GM12875 (cell line): ENCODE measurements around the gene PRKCA.

Source experiments
- H3K4me3 ChIP-seq: one replicate; pipeline ENCODE4 v1.5.1; 2011; ENCODE audit warnings: low read depth, low read length, control low read depth
- TF ChIP-seq, protein P1 (sequence below): IDR thresholded peaks from 2 replicates; pipeline ENCODE4 v1.5.1; 2011; ENCODE audit warnings: low read depth, mild to moderate bottlenecking, control low read depth, inconsistent platforms, low read length, moderate library complexity, borderline replicate concordance; ENCODE audit not compliant: insufficient read depth

The PRKCA gene

DNA sequence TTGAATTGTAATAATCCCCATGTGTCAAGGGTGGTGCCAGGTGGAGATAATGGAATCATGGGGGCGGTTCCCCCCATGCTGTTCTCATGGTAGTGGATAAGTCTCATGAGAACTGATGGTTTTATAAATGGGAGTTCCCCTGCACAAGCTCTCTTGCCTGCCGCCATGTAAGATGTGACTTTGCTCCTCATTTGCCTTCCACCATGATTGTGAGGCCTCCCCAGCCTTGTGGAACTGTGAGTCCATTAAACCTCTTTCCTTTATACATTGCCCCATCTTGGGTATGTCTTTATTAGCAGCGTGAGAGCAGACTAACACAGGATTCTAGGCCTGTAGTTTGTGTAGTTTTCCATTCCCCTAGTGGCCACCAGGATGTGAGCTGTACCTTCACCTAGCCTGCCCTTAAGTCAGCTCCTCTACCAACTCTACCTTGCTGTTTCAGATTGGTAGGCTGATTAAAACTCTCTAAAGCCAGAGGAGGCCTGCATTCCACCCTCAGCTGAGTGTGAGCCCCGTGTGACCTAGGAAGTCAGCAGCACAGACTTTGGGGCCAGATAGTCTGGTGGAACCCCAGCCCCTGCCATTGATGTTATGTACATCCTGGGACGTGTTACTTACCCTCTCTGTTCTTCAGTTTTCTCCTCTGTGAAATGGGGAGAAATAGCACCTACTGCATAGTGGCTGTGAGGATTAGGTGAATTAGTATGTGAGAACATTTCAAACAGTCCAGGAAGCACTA is 280.1 kb downstream of the PRKCA start:
- TF ChIP-seq, protein P1, sequence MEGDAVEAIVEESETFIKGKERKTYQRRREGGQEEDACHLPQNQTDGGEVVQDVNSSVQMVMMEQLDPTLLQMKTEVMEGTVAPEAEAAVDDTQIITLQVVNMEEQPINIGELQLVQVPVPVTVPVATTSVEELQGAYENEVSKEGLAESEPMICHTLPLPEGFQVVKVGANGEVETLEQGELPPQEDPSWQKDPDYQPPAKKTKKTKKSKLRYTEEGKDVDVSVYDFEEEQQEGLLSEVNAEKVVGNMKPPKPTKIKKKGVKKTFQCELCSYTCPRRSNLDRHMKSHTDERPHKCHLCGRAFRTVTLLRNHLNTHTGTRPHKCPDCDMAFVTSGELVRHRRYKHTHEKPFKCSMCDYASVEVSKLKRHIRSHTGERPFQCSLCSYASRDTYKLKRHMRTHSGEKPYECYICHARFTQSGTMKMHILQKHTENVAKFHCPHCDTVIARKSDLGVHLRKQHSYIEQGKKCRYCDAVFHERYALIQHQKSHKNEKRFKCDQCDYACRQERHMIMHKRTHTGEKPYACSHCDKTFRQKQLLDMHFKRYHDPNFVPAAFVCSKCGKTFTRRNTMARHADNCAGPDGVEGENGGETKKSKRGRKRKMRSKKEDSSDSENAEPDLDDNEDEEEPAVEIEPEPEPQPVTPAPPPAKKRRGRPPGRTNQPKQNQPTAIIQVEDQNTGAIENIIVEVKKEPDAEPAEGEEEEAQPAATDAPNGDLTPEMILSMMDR: no peak
- no peak overlapping the region for H3K4me3 ChIP-seq

DNA sequence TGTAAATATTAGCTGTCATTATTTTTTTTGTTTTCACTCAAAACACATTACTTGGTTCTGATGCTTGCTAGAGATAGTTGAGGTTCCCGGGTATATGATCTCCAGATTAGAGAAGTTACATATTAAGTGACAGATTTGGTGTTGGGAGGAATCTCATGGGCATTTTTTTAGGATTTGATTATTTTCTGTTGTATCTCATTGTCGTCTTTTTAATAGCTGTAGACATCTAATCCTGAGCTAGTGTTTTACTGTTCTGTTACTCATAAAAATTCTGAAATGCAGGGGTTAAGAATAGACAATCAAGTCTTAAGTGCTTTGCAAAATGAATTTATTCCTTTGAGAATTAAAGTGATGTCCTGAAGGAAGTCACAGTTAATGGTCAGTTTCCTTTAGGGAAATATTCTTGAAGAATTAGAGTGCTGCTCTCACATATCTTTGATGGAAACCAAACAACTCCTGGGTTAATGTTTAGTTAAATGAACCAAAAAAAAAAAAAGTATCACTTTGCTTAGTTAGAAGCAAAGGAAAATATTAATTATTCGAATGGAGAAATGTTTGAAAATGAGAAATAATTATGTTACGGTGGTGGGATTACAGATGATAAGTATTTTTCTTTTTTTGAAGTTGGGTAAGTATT is 280.8 kb downstream of the PRKCA start:
- TF ChIP-seq, protein P1: no peak
- no peak overlapping the region for H3K4me3 ChIP-seq

DNA sequence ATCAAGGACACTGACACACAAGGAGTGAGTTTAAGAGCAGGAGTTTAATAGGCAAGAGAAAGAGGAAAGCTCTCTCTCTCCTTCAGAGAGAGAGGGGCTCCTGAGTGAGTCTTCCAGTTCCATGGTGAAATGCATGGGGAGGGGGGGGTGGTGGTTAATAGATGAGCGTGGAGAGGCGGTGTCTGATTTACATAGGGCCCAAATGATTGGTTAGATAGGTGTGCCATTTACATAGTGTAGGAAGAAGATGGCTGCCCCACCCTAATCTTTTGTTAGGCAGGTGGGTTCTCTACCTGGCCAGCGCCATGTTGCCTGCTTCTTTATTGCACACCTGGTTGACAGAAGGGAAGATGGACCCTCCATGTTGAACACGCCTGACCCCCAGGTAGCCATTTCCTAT is 282.5 kb downstream of the PRKCA start:
- H3K4me3 ChIP-seq: no peak overlapping the region
- TF ChIP-seq, protein P1: no peak

DNA sequence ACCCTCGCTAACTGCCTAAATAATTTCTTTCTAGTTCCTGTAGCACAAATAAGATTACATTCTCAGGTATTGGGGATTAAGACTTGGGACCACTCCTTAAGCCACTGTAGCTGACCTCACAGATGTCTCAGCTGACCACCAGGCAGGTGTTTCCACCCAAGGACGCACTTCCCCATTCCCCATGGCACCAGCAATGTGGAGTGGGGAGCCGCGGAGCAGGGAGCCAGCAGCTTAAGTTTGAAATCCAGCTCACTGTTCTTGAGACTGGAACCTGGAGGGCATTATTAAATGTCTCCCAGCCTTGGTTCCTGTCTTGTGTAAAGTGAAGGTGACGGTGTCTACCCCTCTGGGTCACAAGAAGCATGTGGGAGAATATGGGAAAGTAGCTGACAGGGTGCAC is 283.1 kb downstream of the PRKCA start:
- TF ChIP-seq, protein P1: no peak

DNA sequence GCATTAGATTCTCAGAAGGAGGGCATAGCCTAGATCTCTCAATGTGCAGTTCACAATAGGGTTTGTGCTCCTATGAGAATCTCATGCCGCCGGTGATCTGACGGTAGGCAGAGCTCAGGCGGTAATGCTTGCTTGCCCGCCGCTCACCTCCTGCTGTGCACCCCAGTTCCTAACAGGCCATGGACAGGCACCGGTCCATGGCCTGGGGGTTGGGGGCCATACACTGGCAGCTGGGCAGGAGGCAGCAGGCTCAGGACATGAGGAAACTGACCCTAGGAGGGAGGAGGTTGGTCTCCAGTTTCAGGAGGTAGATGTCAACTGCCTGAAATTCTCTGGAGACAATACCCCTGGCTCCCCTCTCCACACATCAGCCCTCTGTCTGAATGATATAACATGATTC is 287.5 kb downstream of the PRKCA start:
- TF ChIP-seq, protein P1: no peak
- no peak overlapping the region for H3K4me3 ChIP-seq

More for the DNA sequence above, 283.1 kb downstream of the PRKCA start:
- H3K4me3 ChIP-seq: no peak overlapping the region

DNA sequence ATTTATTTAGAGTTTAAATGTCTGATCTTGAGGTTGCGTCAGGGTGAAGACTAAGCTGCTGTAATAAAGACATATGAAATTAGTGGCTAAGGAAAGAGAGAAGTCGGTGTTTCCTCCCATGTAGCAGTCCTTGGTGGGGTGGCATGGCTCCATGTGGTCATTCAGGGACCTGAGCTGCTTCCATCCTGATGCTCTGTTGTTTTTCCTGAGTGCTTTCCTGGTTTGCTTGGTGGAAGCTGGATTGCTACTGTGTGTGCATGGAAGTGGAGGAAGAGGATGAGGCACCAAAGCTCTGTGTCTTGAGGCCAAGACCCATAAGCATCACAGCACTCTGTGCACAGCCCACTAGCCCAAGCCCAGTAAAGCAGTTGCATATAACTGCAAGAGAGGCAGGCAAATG is 290.7 kb downstream of the PRKCA start:
- no peak overlapping the region for H3K4me3 ChIP-seq
- TF ChIP-seq, protein P1: no peak

DNA sequence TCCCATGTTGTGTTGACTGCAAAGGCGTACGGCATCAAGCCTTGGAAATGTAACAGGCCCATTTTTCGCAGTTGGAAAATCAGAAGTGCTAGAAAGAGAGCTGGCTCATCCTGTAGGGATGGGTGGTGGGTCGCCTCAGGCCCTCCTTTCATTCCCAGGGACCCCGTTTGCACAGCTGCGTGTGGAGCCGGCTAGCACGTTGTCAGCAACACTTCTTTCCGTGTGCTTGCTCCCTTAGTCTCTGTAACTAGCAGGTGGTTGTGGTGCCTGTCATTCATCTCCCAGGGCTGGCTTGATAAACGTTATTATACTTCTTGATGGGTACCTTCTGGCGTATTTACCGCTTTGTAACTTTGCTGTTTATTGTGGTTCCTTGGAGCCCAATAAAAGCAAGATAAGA is 293.5 kb downstream of the PRKCA start:
- H3K4me3 ChIP-seq: no peak overlapping the region
- TF ChIP-seq, protein P1: no peak
